Panc1 (cell line): ENCODE measurements around the gene ACOX1. TPM values are rescaled to one million over a fixed set of nuclear protein-coding genes. Genes with fewer than 3 reads are reported as not detected.

ENCODE experiments used
- ATAC-seq: fragments of 200-7000 bp; cut with Tn5 transposase; 2 replicates; pipeline ENCODE4 v1.9.1; 2020; ENCODE audit warnings: mild to moderate bottlenecking, moderate library complexity
- BruUV-seq: library from RNA; stranded (reverse); fragments of 400-500 nt; replicated peaks from 2 replicates; lab custom pipeline; 2021; lab: Mats Ljungman, UMichigan
- CTCF ChIA-PET: fragments of 300-600 bp; sonication (Branson Sonifier 250); formaldehyde crosslinking; loops from one replicate; lab custom pipeline; 2022; ENCODE audit warnings: antibody characterized with exemption; lab: Charles Lee
- POLR2A ChIA-PET: fragments of 300-600 bp; sonication (Branson Sonifier 250); formaldehyde crosslinking; loops from one replicate; lab custom pipeline; 2022; ENCODE audit warnings: antibody characterized with exemption; lab: Charles Lee
- DNase-seq: peaks from one replicate; pipeline ENCODE4 v3.0.0-alpha.2; 2010; ENCODE audit warnings: low read depth, low spot score
- H3K27ac ChIP-seq: 2 replicates; pipeline ENCODE4 v1.5.1; 2011; ENCODE audit warnings: mild to moderate bottlenecking, low read length, inconsistent platforms
- H3K27me3 ChIP-seq: fragments of 200-500 bp; sonication (Bioruptor generic); 2 replicates; pipeline ENCODE4 v1.6.0; 2014; ENCODE audit warnings: low read length, inconsistent platforms; ENCODE audit not compliant: control insufficient read depth, insufficient read depth
- H3K36me3 ChIP-seq: fragments of 200-500 bp; sonication (Bioruptor generic); 2 replicates; pipeline ENCODE4 v1.5.1; 2014; ENCODE audit warnings: inconsistent platforms, mild to moderate bottlenecking, low read length, moderate library complexity; ENCODE audit not compliant: control insufficient read depth, insufficient read depth
- H3K4me1 ChIP-seq: 2 replicates; pipeline ENCODE4 v1.5.1; 2011; ENCODE audit warnings: inconsistent platforms, mild to moderate bottlenecking, low read length, moderate library complexity; ENCODE audit not compliant: control insufficient read depth, insufficient read depth
- H3K4me3 ChIP-seq, 2 experiments: 2 replicates each; pipeline ENCODE4 v1.5.1; 2011 to 2012; ENCODE audit warnings: low read depth in 2 of 2, low read length in 2 of 2, mild to moderate bottlenecking in 2 of 2, inconsistent platforms in 1 of 2, moderate library complexity in 1 of 2
- H3K9me3 ChIP-seq: fragments of 200-500 bp; sonication (Bioruptor generic); 2 replicates; pipeline ENCODE4 v1.5.1; 2014; ENCODE audit warnings: low read depth, mild to moderate bottlenecking, inconsistent platforms, low read length, moderate library complexity; ENCODE audit not compliant: control insufficient read depth, insufficient read depth
- CTCF ChIP-seq: fragments of 450-650 bp; IDR thresholded peaks from 2 replicates; pipeline ENCODE4 v1.5.1; 2017; ENCODE audit warnings: mild to moderate bottlenecking
- POLR2AphosphoS5 ChIP-seq: IDR thresholded peaks from 2 replicates; pipeline ENCODE4 v1.6.1; 2012; ENCODE audit warnings: mild to moderate bottlenecking, low read depth, low read length, moderate library complexity
- REST ChIP-seq, 2 experiments: IDR thresholded peaks; 2 replicates each; pipeline ENCODE4 v1.6.1; 2011 to 2012; ENCODE audit warnings: low read depth in 2 of 2, control low read depth in 1 of 2, low read length in 1 of 2, mild to moderate bottlenecking in 1 of 2, moderate library complexity in 1 of 2; ENCODE audit not compliant: insufficient read depth in 1 of 2
- SIN3A ChIP-seq: IDR thresholded peaks from 2 replicates; pipeline ENCODE4 v1.6.1; 2012; ENCODE audit warnings: low read depth, mild to moderate bottlenecking, low read length, moderate library complexity, borderline replicate concordance; ENCODE audit not compliant: insufficient read depth
- TCF7L2 ChIP-seq: IDR thresholded peaks from 2 replicates; pipeline ENCODE4 v1.6.1; 2011; ENCODE audit warnings: mild to moderate bottlenecking, low read depth, low read length, inconsistent platforms
- in situ Hi-C: cut with HindIII; loops from 2 replicates; pipeline ENCODE4 v1.10.0; 2016; ENCODE audit warnings: low sequenced_read_pairs, low pct_unique_long_range_greater_than_20kb
- intact Hi-C: fragments of 100-400 bp; cut with micrococcal nuclease; formaldehyde crosslinking; loops from one replicate; pipeline ENCODE4 v1.10.0; 2022; ENCODE audit not compliant: unreplicated experiment
- total RNA-seq: library from RNA; stranded (reverse); gene quantifications from one replicate; pipeline ENCODE4 v1.2.1, GENCODE V29; 2021; ENCODE audit not compliant: unreplicated experiment

Gene ACOX1
- total RNA-seq, 1 experiment from 2014 or later: 53.5 TPM

- H3K9me3 ChIP-seq: no peaks in the 10 kb centered on the region
- in situ Hi-C loops (no loop called here), intact Hi-C loops (no loop called here)
- H3K36me3 ChIP-seq: peaks cover 3% of the 10 kb centered on the region
- CTCF ChIA-PET: no interaction called here
- H3K4me1 ChIP-seq: peaks cover 20% of the 10 kb centered on the region
- TF ChIP-seq CTCF: no peak
- TF ChIP-seq REST (IDR thresholded peaks at IDR 0.05; ENCODE audit: insufficient read depth in 1 of 2, low read depth in 2 of 2, low read length in 1 of 2): no peak
- TF ChIP-seq POLR2AphosphoS5: no peak
- TF ChIP-seq TCF7L2: no peak
- no peak for TF ChIP-seq SIN3A
- ATAC-seq (no peak), DNase-seq (no peak)
- no TSS peak for BruUV-seq
- H3K4me3 ChIP-seq: no peak overlapping the region
- POLR2A ChIA-PET: interaction anchor here (0.6 kb wide), 1 partner anchor 89 kb away, joined by 5 read pairs; no protein-coding TSS in a partner anchor
- no peaks in the 10 kb centered on the region for H3K27me3 ChIP-seq
- H3K27ac ChIP-seq: no peak overlapping the region
Observed at GRCh38 chr17:76024353-76024752, 45.4 kb upstream of the ACOX1 start.

GRCh38 chr17:76023900-76024237 is 44.9 kb upstream of the ACOX1 start:
- no peaks in the 10 kb centered on the region for H3K9me3 ChIP-seq

More at GRCh38 chr17:76023900-76024237, 44.9 kb upstream of the ACOX1 start:
- CTCF ChIA-PET: no interaction called here
- POLR2A ChIA-PET: interaction anchor here (0.6 kb wide), 1 partner anchor 90 kb away, joined by 5 read pairs; no protein-coding TSS in a partner anchor
- TF ChIP-seq SIN3A: no peak
- no peak for TF ChIP-seq POLR2AphosphoS5
- TF ChIP-seq CTCF: no peak
- no peak for TF ChIP-seq REST (IDR thresholded peaks at IDR 0.05; ENCODE audit: insufficient read depth in 1 of 2, low read depth in 2 of 2, low read length in 1 of 2)
- no peak for TF ChIP-seq TCF7L2
- intact Hi-C loops (no loop called here), in situ Hi-C loops (no loop called here)
- no TSS peak for BruUV-seq
- no peaks in the 10 kb centered on the region for H3K27me3 ChIP-seq
- ATAC-seq: no peak
- no peak for DNase-seq
- H3K4me1 ChIP-seq: peaks cover 16% of the 10 kb centered on the region
- H3K4me3 ChIP-seq: no peak overlapping the region
- peaks cover 3% of the 10 kb centered on the region for H3K36me3 ChIP-seq
- H3K27ac ChIP-seq: no peak overlapping the region
